PC-9 (cell line): ENCODE results near the gene DCAF4L1. TPM values are rescaled to one million over a fixed set of nuclear protein-coding genes. Genes with fewer than 3 reads are reported as not detected.

Experiments
- Bru-seq: library from RNA; stranded (reverse); fragments of 400-500 nt; gene quantifications from one replicate; lab custom pipeline; 2021; lab: Mats Ljungman, UMichigan
- BruChase-seq, 2 experiments: library from RNA; stranded (reverse); fragments of 400-500 nt; gene quantifications; one replicate each; lab custom pipeline; 2021; lab: Mats Ljungman, UMichigan
- BruUV-seq: library from RNA; stranded (reverse); fragments of 400-500 nt; replicated peaks from 2 replicates; lab custom pipeline; 2021; lab: Mats Ljungman, UMichigan
- CTCF ChIA-PET: fragments of 300-600 bp; sonication (Branson Sonifier 250); formaldehyde crosslinking; loops from one replicate; lab custom pipeline; 2022; ENCODE audit warnings: antibody characterized with exemption; lab: Charles Lee
- POLR2A ChIA-PET: fragments of 300-600 bp; sonication (Branson Sonifier 250); formaldehyde crosslinking; loops from one replicate; lab custom pipeline; 2022; ENCODE audit warnings: antibody characterized with exemption; ENCODE audit not compliant: unreplicated experiment; lab: Charles Lee
- DNase-seq, 2 experiments: peaks; one replicate each; pipeline versions ENCODE4 v3.0.0 to v3.0.0-alpha.2; 2015 to 2022; ENCODE audit warnings: mixed read lengths in 1 of 2
- H2AFZ ChIP-seq: fragments of 200-600 bp; sonication (generic); 2 replicates; pipeline ENCODE4 v1.8.1; 2017; ENCODE audit warnings: antibody characterized with exemption
- H3F3A ChIP-seq: fragments of 200-600 bp; sonication (generic); 2 replicates; pipeline ENCODE4 v1.8.1; 2017; ENCODE audit warnings: antibody characterized with exemption, mild to moderate bottlenecking, low read depth; ENCODE audit not compliant: insufficient read depth
- H3K27ac ChIP-seq: fragments of 200-600 bp; sonication (generic); 2 replicates; pipeline ENCODE4 v1.6.1; 2016; ENCODE audit warnings: mixed run types
- H3K27me3 ChIP-seq: fragments of 200-600 bp; sonication (generic); 2 replicates; pipeline ENCODE4 v1.6.1; 2016; ENCODE audit warnings: low read depth, mixed run types; ENCODE audit not compliant: insufficient read depth
- H3K36me3 ChIP-seq: fragments of 200-600 bp; sonication (generic); 2 replicates; pipeline ENCODE4 v1.6.1; 2016; ENCODE audit warnings: low read depth, mixed run types
- H3K4me1 ChIP-seq: fragments of 200-600 bp; sonication (generic); replicated peaks from 2 replicates; pipeline ENCODE4 v1.6.1; 2016; ENCODE audit warnings: mixed run types; ENCODE audit not compliant: insufficient read depth
- H3K4me2 ChIP-seq: fragments of 200-600 bp; sonication (generic); 2 replicates; pipeline ENCODE4 v1.6.1; 2017; ENCODE audit warnings: mixed run types
- H3K4me3 ChIP-seq: fragments of 200-600 bp; sonication (generic); 2 replicates; pipeline ENCODE4 v1.6.1; 2016; ENCODE audit warnings: mixed run types
- H3K79me2 ChIP-seq: fragments of 200-600 bp; sonication (generic); 2 replicates; pipeline ENCODE4 v1.6.1; 2017; ENCODE audit warnings: low read depth, mixed run types
- H3K9me2 ChIP-seq: fragments of 200-600 bp; sonication (generic); 2 replicates; pipeline ENCODE4 v1.8.1; 2017; ENCODE audit warnings: mild to moderate bottlenecking; ENCODE audit not compliant: insufficient read depth
- H3K9me3 ChIP-seq: fragments of 200-600 bp; sonication (generic); 2 replicates; pipeline ENCODE4 v1.8.1; 2016; ENCODE audit warnings: low read depth; ENCODE audit not compliant: insufficient read depth
- H4K20me1 ChIP-seq: fragments of 200-600 bp; sonication (generic); 2 replicates; pipeline ENCODE4 v1.8.1; 2017; ENCODE audit not compliant: insufficient read depth
- EZH2 ChIP-seq: fragments of 200-600 bp; sonication (generic); IDR thresholded peaks from 2 replicates; pipeline ENCODE4 v1.8.0; 2017; ENCODE audit warnings: antibody characterized with exemption, low read depth
- intact Hi-C: fragments of 100-400 bp; cut with micrococcal nuclease; formaldehyde crosslinking; loops from one replicate; pipeline ENCODE4 v1.10.0; 2022; ENCODE audit not compliant: unreplicated experiment
- long read RNA-seq: library from polyadenylated mRNA; stranded (forward); transcript quantifications from one replicate; pipeline ENCODE4 v2.0.0, GENCODE V29; 2022
- total RNA-seq: library from RNA; stranded (reverse); gene quantifications from 2 replicates; pipeline ENCODE4 v1.2.3, GENCODE V29; 2021
- TF ChIP-seq, protein P1 (sequence below): fragments of 200-600 bp; sonication (generic); conservative IDR thresholded peaks from 2 replicates; pipeline ENCODE4 v1.6.1; 2017; ENCODE audit warnings: mixed run types, antibody characterized with exemption, mild to moderate bottlenecking, moderate library complexity

DCAF4L1 gene, protein sequence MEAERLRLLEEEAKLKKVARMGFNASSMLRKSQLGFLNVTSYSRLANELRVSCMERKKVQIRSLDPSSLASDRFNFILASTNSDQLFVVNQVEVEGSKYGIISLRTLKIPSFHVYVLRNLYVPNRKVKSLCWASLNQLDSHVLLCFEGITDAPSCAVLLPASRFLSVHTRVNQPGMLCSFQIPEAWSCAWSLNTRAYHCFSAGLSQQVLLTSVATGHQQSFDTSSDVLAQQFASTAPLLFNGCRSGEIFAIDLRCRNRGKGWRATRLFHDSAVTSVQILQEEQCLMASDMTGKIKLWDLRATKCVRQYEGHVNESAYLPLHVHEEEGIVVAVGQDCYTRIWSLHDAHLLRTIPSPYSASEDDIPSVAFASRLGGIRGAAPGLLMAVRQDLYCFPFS
- total RNA-seq (0.15 and 0.23 TPM in 2 replicates), Bru-seq, nascent RNA (percentile 30 among the genes with signal in this experiment), BruChase-seq, experiment 1, labeled RNA remaining after a 2-hour chase (percentile 84 among the genes with signal in this experiment), BruChase-seq, experiment 2, labeled RNA remaining after a 6-hour chase (percentile 82 among the genes with signal in this experiment)
- long read RNA-seq = 0 reads

DNA sequence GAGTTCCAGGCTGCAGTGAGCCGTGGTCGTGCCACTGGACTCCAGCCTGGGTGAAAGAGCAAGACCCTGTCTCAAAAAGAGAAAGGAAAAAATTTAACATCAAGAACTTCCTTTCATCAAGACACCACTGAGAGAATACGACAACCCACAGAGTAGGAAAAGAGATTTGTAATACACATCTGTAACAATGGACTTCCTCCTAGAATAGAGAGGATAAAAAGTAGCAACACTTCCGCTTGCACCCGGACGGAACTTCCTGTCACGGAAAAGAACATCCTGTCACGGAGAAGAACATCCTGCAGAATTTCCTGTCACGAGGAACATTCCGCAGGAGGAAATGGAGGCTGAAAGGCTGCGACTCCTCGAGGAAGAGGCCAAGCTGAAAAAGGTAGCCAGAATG, at the start of gene DCAF4L1:
Gene DCAF4L1 (plus strand): TSS at position 301 of the 400 bp plus-strand sequence. CDS start 37 bp downstream, at position 338.
- Histone ChIP-seq H3K27ac (no peak within 1 kb of the TSS), H3F3A (no peaks in the 10 kb centered on the region), H3K27me3 (no peaks in the 10 kb centered on the region), H4K20me1 (no peaks in the 10 kb centered on the region), H3K4me3 (no peak within 1 kb of the TSS), H3K36me3 (no peaks in the 10 kb centered on the region), H3K4me1 (no peaks in the 10 kb centered on the region), H3K9me2 (no peaks in the 10 kb centered on the region), H3K4me2 (no peak within 1 kb of the TSS), H3K9me3 (no peaks in the 10 kb centered on the region), H2AFZ (no peak within 1 kb of the TSS), H3K79me2 (no peaks in the 10 kb centered on the region)
- no peak for TF ChIP-seq EZH2
- TF ChIP-seq, protein P1, sequence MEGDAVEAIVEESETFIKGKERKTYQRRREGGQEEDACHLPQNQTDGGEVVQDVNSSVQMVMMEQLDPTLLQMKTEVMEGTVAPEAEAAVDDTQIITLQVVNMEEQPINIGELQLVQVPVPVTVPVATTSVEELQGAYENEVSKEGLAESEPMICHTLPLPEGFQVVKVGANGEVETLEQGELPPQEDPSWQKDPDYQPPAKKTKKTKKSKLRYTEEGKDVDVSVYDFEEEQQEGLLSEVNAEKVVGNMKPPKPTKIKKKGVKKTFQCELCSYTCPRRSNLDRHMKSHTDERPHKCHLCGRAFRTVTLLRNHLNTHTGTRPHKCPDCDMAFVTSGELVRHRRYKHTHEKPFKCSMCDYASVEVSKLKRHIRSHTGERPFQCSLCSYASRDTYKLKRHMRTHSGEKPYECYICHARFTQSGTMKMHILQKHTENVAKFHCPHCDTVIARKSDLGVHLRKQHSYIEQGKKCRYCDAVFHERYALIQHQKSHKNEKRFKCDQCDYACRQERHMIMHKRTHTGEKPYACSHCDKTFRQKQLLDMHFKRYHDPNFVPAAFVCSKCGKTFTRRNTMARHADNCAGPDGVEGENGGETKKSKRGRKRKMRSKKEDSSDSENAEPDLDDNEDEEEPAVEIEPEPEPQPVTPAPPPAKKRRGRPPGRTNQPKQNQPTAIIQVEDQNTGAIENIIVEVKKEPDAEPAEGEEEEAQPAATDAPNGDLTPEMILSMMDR = no peak
- ChIA-PET CTCF (no interaction called here), POLR2A (no interaction called here)
- no TSS peak for BruUV-seq
- intact Hi-C loops = no loop called here
- DNase-seq = no peak

DNA sequence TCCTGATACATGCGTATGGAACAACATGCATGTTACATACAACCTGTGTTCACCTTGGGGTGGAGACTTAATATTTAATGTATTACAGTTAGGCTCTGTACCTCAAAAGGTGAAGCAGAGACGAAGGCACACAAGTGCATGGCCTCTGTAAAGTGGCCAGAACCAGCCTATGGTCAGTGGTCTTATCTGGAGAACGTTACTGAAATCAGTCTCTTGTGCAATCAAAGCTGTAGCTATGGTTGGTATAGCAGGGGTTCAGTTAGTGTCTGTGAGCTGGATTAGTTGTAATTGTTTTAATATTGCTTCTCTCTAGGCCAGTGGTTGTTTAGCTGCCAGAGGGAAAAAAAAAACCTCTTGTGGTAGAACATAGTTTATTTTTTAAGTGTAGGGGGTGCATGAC, 48.6 kb upstream of the DCAF4L1 start:
- Histone ChIP-seq H3K4me1 (peaks cover 36% of the 10 kb centered on the region), H3K27ac (no peak overlapping the region), H3K79me2 (peaks cover 30% of the 10 kb centered on the region), H3K4me2 (peak overlapping the region; percentile 93; the same call in 1 of the 2 replicates), H3K36me3 (0 out of 2 replicates have a peak, but pooled peaks cover 3% of the 10 kb centered on the region), H3K27me3 (no peaks in the 10 kb centered on the region), H3F3A (peaks cover 18% of the 10 kb centered on the region), H3K4me3 (no peak overlapping the region), H2AFZ (no peak overlapping the region), H3K9me3 (no peaks in the 10 kb centered on the region), H4K20me1 (no peaks in the 10 kb centered on the region; the same call in 1 of the 2 replicates), H3K9me2 (no peaks in the 10 kb centered on the region)
- no TSS peak for BruUV-seq
- ChIA-PET POLR2A (no interaction called here), CTCF (no interaction called here)
- no peak for DNase-seq
- intact Hi-C loops = no loop called here
- TF ChIP-seq, protein P1 = no peak
- no peak for TF ChIP-seq EZH2

DNA sequence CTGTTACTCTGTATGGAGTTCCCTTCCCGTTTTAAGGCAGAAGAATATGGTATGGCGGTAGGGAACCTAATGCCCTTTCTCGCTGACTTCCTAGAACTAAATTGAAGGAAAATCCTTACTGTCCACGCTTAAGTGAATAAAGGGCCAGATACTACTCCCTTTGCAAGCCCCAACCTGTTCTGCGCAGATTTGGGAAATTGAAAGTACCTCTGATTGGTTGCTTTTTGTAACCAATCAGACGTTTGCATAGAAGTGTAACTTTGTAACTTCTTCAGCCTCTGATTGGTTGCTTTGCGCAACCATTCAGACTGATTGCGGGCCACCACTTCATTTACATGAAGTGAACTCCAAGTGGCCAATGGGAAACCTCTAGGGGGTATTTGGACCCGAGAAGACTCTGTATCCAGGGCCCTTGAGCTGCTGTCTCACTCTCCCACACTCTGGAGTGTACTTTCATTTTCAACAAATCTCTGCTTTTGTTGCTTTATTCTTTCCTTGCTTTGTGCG, 47.5 kb upstream of the DCAF4L1 start:
- ChIA-PET CTCF (no interaction called here), POLR2A (interaction anchor here (0.6 kb wide), 2 partner anchors 45 to 721 kb away, joined by 3 to 5 read pairs; no protein-coding TSS in a partner anchor)
- Histone ChIP-seq H3K36me3 (peaks cover 9% of the 10 kb centered on the region; the same call in 1 of the 2 replicates), H3K27me3 (no peaks in the 10 kb centered on the region), H4K20me1 (peaks cover 8% of the 10 kb centered on the region), H3K9me3 (no peaks in the 10 kb centered on the region), H3K4me1 (peaks cover 37% of the 10 kb centered on the region), H3K9me2 (no peaks in the 10 kb centered on the region), H3F3A (peaks cover 13% of the 10 kb centered on the region), H3K4me2 (peak overlapping the region; percentile 93), H3K27ac (peak overlapping the region; percentile 59), H3K79me2 (peaks cover 40% of the 10 kb centered on the region), H2AFZ (peak overlapping the region; percentile 95), H3K4me3 (peak overlapping the region; percentile 98)
- TF ChIP-seq, protein P1 = no peak
- no peak for TF ChIP-seq EZH2
- BruUV-seq = no TSS peak
- intact Hi-C loops = loop anchor here (2.0 kb wide), 1 partner anchor 677 kb away; the partner anchor contains the start of gene UCHL1
- peak; percentile 49 to 92 for DNase-seq
